ENCODE results near the gene GPER1.

The GPER1 gene

DNA sequence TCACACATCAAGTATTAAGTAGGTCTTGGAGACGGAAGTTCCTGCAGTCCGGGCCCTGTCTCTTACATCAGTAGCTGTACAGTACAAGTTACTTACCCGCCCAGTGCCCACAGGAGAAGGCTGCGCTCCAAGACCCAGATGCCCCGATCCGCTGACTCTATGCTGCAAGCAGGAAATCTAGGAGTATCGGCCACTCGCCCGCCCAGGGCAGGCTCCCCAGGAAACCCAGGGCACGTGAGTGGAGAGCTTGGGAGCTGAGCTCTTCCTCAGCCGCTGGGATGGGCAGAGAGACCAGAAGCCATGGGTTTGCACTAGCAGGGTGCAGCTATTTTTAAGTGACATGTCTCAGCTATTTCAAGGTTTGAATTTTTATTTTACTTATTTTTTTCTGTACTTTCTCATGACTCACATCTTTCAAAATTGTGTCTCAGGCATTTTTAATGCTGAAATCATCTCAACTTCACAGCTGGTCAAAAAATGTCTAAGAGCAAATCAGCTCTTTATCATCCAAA lies 1.9 kb upstream of the GPER1 start:
- peak; percentile 45 for DNase-seq (ENCODE audit: low read depth)
- TF ChIP-seq, protein P1, sequence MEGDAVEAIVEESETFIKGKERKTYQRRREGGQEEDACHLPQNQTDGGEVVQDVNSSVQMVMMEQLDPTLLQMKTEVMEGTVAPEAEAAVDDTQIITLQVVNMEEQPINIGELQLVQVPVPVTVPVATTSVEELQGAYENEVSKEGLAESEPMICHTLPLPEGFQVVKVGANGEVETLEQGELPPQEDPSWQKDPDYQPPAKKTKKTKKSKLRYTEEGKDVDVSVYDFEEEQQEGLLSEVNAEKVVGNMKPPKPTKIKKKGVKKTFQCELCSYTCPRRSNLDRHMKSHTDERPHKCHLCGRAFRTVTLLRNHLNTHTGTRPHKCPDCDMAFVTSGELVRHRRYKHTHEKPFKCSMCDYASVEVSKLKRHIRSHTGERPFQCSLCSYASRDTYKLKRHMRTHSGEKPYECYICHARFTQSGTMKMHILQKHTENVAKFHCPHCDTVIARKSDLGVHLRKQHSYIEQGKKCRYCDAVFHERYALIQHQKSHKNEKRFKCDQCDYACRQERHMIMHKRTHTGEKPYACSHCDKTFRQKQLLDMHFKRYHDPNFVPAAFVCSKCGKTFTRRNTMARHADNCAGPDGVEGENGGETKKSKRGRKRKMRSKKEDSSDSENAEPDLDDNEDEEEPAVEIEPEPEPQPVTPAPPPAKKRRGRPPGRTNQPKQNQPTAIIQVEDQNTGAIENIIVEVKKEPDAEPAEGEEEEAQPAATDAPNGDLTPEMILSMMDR (conservative IDR thresholded peaks at IDR 0.05; ENCODE audit: low read length), result no peak
- H3K4me3 ChIP-seq (ENCODE audit: low read length), result no peak overlapping the region

DNA sequence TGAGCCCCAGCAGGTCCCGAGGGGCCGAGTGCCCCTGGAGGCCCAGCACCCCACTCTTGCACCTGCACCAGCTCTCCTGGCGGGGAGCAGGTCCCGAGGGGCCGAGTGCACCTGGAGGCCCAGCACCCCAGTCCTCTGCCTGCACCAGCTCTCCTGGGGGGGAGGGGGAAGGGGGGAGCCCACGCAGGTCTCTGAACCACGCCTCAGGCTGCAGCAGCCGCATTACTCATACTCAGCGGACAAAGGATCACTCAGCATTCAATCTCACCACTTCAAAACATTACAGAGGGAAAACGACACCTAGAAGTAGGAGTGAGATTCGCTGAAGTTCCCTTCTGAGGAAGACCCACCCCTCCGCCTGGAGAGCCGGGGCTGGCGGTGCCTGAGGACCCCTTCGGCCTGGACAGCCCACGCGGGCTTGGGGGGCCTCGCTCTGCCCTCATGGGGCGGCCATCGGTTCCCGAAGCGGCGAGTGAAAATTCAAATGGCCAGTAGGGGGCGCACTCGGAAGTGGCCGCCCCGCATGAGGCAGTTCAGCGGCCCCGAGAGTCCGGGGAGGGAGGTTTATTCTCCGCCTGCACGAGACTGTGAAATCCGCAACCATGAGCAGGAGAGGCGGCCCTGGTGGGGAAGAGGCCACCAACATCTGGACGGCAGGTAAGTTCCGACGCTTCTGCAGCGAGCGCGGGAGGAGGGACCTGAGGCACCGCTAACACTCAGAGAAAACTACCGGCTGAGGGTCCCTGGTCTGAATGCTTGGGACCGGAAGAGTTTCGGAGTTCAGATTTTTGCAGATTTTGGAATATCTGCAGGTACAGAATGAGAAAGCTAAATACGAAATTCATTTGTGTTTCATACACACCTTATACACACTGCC lies 1.1 kb upstream of the GPER1 start:
- peak; percentile 58 for DNase-seq (ENCODE audit: low read depth)
- H3K4me3 ChIP-seq (ENCODE audit: low read length), result peak overlapping the region; percentile 65
- TF ChIP-seq, protein P1 (conservative IDR thresholded peaks at IDR 0.05; ENCODE audit: low read length), result peak; percentile 62

DNA sequence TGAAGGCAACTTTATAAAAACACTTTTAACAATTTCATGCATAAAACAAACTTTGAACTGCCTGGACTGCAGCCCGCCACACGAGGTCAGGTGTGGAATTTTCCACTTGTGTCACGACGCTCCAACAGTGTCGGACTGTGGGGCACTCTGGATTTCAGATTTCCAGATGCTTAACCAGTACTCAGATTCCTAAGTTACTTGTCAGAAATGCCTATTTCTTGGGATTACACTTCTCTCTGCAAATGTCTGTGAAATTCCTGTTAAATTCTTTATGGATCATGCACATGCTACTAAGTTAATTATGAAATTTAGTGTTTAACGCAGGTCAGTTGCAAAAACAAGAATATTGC lies 473 bp upstream of the GPER1 start:
- TF ChIP-seq, protein P1 (conservative IDR thresholded peaks at IDR 0.05; ENCODE audit: low read length), result no peak
- H3K4me3 ChIP-seq (ENCODE audit: low read length), result peak overlapping the region; percentile 66
- DNase-seq (ENCODE audit: low read depth), result peak; percentile 88

DNA sequence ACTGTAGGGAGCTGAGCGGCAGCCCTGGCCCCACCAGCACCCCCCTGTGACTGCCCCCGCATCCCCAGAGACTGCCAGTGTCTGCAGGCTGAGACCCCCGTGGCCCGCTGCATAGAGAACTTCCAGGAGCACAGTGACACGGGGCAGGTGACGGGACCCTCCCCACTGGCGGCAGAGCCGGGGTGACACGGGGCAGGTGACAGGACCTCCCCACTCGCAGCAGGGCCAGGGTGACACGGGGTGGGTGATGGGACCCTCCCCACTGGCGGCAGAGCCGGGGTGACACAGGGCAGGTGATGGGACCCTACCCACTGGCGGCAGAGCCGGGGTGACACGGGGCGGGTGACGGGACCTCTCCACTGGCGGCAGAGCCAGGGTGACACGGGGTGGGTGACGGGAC lies 2.3 kb downstream of the GPER1 start:
- H3K4me3 ChIP-seq (ENCODE audit: low read length), result no peak overlapping the region
- no peak for DNase-seq (ENCODE audit: low read depth)
- TF ChIP-seq, protein P1 (conservative IDR thresholded peaks at IDR 0.05; ENCODE audit: low read length), result no peak

DNA sequence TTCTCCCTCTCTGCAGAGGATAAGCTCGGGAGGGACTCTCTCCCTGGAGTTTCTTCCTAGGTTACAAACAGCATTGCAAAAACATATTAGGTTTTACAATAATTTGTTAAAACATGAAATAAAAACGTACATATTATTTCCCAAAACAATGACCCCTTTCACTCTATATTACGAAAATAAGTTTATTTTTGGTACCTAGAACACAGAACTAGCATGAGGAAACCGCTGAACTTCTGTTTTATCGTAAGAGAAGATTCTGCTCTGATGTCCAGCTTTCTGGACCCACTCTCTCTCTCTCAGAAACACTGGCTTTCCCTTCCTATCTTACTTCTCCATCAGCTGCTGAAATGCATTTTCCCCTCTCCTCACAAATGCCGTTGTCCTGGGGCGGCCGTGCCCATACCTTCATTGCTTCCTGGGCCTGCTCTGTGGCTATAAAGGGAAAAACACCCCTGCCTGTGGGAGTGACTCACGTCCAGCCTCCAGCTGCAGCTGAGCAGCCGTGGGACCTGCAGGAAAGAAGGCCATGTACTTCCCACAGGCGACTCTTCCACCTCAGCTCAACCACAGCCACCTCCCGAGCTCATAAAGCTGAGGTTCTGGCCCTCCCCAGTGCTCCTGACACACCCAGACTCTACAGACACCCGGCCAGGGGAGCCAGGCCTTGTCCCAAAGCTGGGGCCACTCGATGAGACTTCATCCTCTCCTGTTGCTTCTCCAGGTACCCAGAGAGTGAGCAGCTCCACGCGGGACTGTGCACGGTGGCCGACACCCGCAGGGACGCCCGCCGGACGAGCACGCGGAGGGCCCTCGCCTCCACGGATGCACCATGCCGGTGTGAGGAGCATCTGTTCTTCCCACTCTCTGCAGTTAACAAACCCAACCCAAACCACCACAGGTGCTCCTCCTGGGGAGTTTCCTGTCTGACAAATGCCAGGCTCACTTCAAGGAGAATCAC lies 3.1 kb downstream of the GPER1 start:
- TF ChIP-seq, protein P1 (conservative IDR thresholded peaks at IDR 0.05; ENCODE audit: low read length), result no peak
- no peak overlapping the region for H3K4me3 ChIP-seq (ENCODE audit: low read length)
- no peak for DNase-seq (ENCODE audit: low read depth)

DNA sequence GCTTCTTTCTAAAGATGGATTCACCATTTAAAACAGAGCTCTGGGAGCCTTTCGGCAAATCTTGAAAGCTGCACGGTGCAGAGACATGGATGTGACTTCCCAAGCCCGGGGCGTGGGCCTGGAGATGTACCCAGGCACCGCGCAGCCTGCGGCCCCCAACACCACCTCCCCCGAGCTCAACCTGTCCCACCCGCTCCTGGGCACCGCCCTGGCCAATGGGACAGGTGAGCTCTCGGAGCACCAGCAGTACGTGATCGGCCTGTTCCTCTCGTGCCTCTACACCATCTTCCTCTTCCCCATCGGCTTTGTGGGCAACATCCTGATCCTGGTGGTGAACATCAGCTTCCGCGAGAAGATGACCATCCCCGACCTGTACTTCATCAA lies 3.7 kb downstream of the GPER1 start:
- TF ChIP-seq, protein P1 (conservative IDR thresholded peaks at IDR 0.05; ENCODE audit: low read length), result no peak
- H3K4me3 ChIP-seq (ENCODE audit: low read length), result no peak overlapping the region
- DNase-seq (ENCODE audit: low read depth), result no peak

Measured in AG10803 (cell line).